Measurements from ENCODE around the gene PRR5L.

PRR5L gene

GRCh38 chr11:36469881-36470802 lies 174.1 kb downstream of the PRR5L start (continued):
- TF ChIP-seq, protein P1, sequence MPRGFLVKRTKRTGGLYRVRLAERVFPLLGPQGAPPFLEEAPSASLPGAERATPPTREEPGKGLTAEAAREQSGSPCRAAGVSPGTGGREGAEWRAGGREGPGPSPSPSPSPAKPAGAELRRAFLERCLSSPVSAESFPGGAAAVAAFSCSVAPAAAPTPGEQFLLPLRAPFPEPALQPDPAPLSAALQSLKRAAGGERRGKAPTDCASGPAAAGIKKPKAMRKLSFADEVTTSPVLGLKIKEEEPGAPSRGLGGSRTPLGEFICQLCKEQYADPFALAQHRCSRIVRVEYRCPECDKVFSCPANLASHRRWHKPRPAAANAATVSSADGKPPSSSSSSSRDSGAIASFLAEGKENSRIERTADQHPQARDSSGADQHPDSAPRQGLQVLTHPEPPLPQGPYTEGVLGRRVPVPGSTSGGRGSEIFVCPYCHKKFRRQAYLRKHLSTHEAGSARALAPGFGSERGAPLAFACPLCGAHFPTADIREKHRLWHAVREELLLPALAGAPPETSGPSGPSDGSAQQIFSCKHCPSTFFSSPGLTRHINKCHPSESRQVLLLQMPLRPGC (tag by site-specific recombination; IDR thresholded peaks at IDR 0.05), result peak; percentile 69; the same call in 1 of the 2 replicates
- peak; percentile 91 for TF ChIP-seq ZNF629 (tag by site-specific recombination; IDR thresholded peaks at IDR 0.05)
- TF ChIP-seq ZNF548 (tag by site-specific recombination; IDR thresholded peaks at IDR 0.05), result no peak
- TF ChIP-seq ZFP3 (tag by site-specific recombination; IDR thresholded peaks at IDR 0.05; ENCODE audit: low read depth), result no peak
- no peak for TF ChIP-seq ZNF707 (tag by site-specific recombination; IDR thresholded peaks at IDR 0.05)
- TF ChIP-seq ZNF335 (tag by site-specific recombination; conservative IDR thresholded peaks at IDR 0.05), result peak; percentile 97
- peak; percentile 85 for TF ChIP-seq ZNF366 (tag by site-specific recombination; conservative IDR thresholded peaks at IDR 0.05)
- TF ChIP-seq ZNF433 (tag by site-specific recombination; IDR thresholded peaks at IDR 0.05; ENCODE audit: low read depth), result no peak
- peak; percentile 44; the same call in 1 of the 2 replicates for TF ChIP-seq ZEB2 (tag by site-specific recombination; IDR thresholded peaks at IDR 0.05)
- TF ChIP-seq ZNF2 (tag by site-specific recombination; IDR thresholded peaks at IDR 0.05), result 0 out of 2 replicates have a peak, but pooled peaks have one; percentile 23
- TF ChIP-seq, protein P2, sequence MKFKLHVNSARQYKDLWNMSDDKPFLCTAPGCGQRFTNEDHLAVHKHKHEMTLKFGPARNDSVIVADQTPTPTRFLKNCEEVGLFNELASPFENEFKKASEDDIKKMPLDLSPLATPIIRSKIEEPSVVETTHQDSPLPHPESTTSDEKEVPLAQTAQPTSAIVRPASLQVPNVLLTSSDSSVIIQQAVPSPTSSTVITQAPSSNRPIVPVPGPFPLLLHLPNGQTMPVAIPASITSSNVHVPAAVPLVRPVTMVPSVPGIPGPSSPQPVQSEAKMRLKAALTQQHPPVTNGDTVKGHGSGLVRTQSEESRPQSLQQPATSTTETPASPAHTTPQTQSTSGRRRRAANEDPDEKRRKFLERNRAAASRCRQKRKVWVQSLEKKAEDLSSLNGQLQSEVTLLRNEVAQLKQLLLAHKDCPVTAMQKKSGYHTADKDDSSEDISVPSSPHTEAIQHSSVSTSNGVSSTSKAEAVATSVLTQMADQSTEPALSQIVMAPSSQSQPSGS (tag by site-specific recombination; IDR thresholded peaks at IDR 0.05; ENCODE audit: low read depth), result peak; percentile 52; the same call in 1 of the 2 replicates
- no peak for TF ChIP-seq ZNF37A (tag by site-specific recombination; IDR thresholded peaks at IDR 0.05)
- TF ChIP-seq ZNF513 (tag by site-specific recombination; IDR thresholded peaks at IDR 0.05), result no peak
- TF ChIP-seq ZFHX2 (tag by site-specific recombination; conservative IDR thresholded peaks at IDR 0.05), result no peak
- TF ChIP-seq TRIM28 (IDR thresholded peaks at IDR 0.05; ENCODE audit: borderline replicate concordance, low read length), result no peak
- TF ChIP-seq, protein P3, sequence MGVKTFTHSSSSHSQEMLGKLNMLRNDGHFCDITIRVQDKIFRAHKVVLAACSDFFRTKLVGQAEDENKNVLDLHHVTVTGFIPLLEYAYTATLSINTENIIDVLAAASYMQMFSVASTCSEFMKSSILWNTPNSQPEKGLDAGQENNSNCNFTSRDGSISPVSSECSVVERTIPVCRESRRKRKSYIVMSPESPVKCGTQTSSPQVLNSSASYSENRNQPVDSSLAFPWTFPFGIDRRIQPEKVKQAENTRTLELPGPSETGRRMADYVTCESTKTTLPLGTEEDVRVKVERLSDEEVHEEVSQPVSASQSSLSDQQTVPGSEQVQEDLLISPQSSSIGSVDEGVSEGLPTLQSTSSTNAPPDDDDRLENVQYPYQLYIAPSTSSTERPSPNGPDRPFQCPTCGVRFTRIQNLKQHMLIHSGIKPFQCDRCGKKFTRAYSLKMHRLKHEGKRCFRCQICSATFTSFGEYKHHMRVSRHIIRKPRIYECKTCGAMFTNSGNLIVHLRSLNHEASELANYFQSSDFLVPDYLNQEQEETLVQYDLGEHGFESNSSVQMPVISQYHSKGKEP (tag by site-specific recombination; IDR thresholded peaks at IDR 0.05), result no peak
- TF ChIP-seq ZNF248 (tag by site-specific recombination; IDR thresholded peaks at IDR 0.05), result no peak
- TF ChIP-seq ZNF10 (tag by site-specific recombination; IDR thresholded peaks at IDR 0.05), result 0 out of 2 replicates have a peak, but pooled peaks have one; percentile 28
- TF ChIP-seq BCL11A (tag by site-specific recombination; IDR thresholded peaks at IDR 0.05; ENCODE audit: low read depth), result no peak
- peak; percentile 24; the same call in 1 of the 2 replicates for TF ChIP-seq KLF10 (tag by site-specific recombination; IDR thresholded peaks at IDR 0.05)
- no peak for TF ChIP-seq ZBTB48 (tag by site-specific recombination; IDR thresholded peaks at IDR 0.05)
- TF ChIP-seq ZNF426 (tag by site-specific recombination; IDR thresholded peaks at IDR 0.05), result no peak
- no peak for TF ChIP-seq ZNF169 (tag by site-specific recombination; IDR thresholded peaks at IDR 0.05)
- no peak for TF ChIP-seq GLI4 (tag by site-specific recombination; IDR thresholded peaks at IDR 0.05)
- no peak for TF ChIP-seq ZNF202 (tag by site-specific recombination; IDR thresholded peaks at IDR 0.05; ENCODE audit: borderline replicate concordance)
- TF ChIP-seq, protein P4, sequence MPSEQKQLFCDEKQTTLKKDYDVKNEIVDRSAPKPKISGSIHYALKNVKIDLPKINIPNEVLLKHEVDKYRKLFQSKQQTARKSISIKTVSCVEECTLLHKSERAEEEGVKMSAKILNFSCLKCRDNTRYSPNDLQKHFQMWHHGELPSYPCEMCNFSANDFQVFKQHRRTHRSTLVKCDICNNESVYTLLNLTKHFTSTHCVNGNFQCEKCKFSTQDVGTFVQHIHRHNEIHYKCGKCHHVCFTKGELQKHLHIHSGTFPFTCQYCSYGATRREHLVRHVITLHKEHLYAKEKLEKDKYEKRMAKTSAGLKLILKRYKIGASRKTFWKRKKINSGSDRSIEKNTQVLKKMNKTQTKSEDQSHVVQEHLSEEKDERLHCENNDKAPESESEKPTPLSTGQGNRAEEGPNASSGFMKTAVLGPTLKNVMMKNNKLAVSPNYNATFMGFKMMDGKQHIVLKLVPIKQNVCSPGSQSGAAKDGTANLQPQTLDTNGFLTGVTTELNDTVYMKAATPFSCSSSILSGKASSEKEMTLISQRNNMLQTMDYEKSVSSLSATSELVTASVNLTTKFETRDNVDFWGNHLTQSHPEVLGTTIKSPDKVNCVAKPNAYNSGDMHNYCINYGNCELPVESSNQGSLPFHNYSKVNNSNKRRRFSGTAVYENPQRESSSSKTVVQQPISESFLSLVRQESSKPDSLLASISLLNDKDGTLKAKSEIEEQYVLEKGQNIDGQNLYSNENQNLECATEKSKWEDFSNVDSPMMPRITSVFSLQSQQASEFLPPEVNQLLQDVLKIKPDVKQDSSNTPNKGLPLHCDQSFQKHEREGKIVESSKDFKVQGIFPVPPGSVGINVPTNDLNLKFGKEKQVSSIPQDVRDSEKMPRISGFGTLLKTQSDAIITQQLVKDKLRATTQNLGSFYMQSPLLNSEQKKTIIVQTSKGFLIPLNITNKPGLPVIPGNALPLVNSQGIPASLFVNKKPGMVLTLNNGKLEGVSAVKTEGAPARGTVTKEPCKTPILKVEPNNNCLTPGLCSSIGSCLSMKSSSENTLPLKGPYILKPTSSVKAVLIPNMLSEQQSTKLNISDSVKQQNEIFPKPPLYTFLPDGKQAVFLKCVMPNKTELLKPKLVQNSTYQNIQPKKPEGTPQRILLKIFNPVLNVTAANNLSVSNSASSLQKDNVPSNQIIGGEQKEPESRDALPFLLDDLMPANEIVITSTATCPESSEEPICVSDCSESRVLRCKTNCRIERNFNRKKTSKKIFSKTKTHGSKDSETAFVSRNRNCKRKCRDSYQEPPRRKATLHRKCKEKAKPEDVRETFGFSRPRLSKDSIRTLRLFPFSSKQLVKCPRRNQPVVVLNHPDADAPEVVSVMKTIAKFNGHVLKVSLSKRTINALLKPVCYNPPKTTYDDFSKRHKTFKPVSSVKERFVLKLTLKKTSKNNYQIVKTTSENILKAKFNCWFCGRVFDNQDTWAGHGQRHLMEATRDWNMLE (tag by site-specific recombination; conservative IDR thresholded peaks at IDR 0.05; ENCODE audit: low read depth), result no peak
- peak; percentile 67 for TF ChIP-seq ZBTB21 (tag by site-specific recombination; IDR thresholded peaks at IDR 0.05)
- no peak for TF ChIP-seq ZNF488 (tag by site-specific recombination; IDR thresholded peaks at IDR 0.05)

All from HEK293 (cell line).